Inflammatory macrophage treated with lipopolysaccharide for 1 hour (primary cell): ENCODE measurements around the gene CDRT15L2.
"Not testable (repeated sequence)": the region's sequence is repeated elsewhere in the genome, so short reads cannot be mapped to it uniquely, and the experiment has no call there.

Experiments
- DNase-seq, 2 donors: peaks; one replicate each; pipeline ENCODE4 v3.0.0-alpha.2; 2020 to 2022

CDRT15L2 gene

DNA sequence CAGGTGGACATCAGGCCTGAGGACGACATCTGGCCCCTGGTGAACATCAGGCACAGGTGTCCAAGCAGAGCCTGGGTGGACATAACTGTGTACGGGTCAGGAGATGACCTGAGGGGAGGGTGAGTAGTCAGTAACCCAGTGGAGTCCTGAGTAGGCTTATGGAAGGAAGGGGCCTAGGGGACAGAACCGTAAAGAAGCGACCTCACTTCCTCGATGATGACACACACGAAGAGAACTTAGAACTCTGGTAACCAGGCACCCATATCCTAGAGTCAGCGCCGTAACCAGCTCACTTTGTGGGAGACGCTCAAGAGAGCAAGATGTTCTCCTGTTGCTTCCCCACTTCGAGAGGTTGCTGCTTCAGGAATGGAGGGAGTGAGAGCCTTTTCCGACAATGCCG lies at the start of gene CDRT15L2:
Gene CDRT15L2, plus strand, starts transcription at position 301 of the 400 bp plus-strand sequence. Its CDS starts 20 bp downstream, at position 321.
- not testable (repeated sequence) for DNase-seq

- DNase-seq: not testable (repeated sequence)
Measured at GRCh38 chr17:20530104-20530503, 49.4 kb upstream of the CDRT15L2 start.

DNA sequence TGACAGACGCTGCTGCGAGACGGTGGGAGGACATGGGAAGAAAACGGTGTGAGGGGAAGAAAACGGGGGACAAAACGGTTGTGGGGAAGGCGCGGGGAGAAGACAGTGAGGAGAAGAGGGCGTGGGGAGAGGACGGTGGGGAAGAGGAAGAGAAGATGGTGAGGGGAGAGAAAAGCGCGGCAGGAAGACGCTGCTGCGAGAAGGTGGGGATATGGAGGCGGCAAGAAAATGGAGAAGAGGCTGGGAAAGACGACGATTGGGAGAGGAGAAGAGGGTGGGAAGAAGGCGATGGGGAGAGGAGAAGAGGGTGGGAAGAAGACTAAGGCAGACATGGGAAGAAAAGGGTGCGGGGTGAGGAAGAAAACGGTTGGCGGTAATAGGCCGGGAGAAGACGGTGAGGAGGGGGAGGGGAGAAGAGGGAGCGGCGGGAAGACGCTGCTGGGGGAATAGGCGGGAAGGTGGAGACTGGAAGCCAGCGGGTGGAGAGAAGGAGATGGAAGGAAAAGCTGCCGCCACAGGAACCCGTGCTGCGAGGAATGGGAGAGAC lies 46.9 kb upstream of the CDRT15L2 start:
- not testable (repeated sequence) for DNase-seq

- DNase-seq: not testable (repeated sequence)
Measured at GRCh38 chr17:20533206-20533605, 46.3 kb upstream of the CDRT15L2 start.

DNA sequence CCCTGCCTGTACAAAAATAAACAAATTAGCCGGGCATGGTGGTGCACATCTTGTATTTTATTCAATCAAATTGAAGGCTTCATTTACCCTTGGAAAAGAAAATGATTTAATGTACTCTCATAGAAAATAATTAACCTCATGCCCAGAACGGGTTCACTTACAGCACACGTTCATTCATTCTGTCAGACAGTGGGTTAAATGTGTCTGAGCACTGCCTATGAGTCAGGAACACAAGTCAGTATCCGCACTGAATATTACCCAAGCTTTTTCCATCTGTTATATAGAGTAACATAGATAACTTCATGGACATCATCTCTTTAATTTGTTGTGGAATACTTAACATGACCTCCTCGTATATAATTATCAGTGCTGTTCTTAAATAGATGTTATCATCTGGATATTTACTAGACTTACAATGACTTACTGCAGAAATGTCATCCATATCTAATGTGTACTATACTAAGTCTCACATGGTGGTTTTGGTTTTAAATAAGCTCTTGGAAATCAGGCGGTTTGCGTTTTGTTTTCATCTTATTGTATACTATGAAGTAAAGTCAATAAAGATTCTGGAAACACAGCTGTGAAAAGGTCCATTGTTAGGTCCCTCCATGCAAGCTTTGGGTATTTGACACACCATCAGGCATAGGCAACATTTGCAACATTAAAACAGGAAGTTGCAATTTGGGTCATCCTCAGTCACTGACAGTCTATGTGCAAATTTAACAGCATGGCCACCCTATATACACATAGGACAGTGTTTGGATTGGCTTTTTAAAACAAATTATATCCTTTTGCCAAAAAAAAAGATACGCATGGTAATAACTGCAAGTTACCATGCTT lies 44.6 kb upstream of the CDRT15L2 start:
- peak; percentile 27 to 30 for DNase-seq

DNA sequence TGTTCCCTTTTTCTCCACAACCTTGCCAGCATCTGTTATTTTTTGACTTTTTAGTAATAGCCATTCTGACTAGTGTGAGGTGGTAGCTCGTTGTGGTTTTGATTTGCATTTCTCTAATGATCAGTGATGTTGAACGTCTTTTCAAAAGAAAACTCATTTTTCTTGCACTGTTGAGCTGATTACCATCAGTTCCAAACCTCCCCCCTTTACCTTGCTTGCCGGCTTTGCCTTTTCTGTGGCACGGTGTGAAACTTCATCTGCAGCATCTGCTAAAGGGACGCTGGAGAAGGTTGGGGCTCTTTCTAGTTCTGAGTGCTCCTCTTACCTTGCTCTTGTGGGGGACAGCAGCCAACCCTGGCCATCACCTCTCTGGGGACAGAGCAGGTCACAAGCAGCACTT lies 39.1 kb upstream of the CDRT15L2 start:
- not testable (repeated sequence) for DNase-seq

DNA sequence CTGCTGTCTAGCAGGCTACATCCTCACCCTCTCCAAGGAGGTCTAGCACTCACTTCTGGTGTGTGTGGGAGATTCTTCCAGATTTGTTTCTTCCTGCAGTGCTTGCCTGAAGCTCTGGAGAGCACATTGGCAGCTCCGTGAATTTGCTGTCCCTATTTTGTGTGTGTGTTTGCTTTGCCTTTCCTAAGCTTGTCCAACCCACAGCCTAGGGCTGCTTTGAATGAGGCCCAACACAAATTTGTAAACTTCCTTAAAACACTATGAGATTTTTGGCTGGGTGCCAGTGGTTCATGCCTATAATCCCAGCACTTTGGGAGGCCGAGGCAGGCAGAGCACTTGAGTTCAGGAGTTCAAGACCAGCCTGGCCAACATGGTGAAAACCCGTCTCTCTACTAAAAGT lies 38.7 kb upstream of the CDRT15L2 start:
- peak in 1 of 2 donors; percentile 13 for DNase-seq

DNA sequence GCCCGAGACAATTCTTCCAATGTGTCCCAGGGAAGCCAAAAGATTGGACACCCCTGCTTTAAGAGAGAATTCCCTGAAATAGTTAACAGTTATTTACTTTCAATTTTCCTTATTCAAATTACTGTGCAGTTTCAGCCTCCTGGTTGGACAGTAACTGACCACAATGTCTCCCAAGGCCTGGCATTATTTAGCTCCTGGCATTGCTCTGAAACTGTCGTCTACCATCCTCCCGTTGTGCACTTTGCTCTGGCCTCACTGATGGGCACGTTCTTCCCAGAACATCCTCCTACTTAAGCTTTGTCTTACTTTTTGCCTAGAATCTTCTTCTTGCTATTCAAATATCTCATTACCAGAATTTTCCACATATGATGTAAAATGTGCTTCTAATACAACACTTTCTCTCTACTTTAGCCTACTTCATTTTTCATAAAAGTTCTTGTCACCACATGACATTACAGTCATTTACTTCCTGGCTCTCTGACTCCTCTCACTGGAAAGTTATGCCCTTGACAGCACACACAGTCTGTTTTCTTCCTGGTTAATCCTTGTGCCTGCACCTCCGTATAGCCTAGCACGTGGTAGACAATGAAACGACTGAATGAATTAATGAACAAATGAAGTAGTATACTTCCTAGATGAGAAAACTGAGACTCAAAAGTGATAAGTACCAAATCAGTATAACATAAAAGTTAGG lies 37.5 kb upstream of the CDRT15L2 start:
- DNase-seq: peak in 1 of 2 donors; percentile 41

- DNase-seq: not testable (repeated sequence)
Measured at GRCh38 chr17:20547923-20548322, 31.6 kb upstream of the CDRT15L2 start.

- DNase-seq: not testable (repeated sequence)
Measured at GRCh38 chr17:20552920-20553319, 26.6 kb upstream of the CDRT15L2 start.

- not testable (repeated sequence) for DNase-seq
Measured at GRCh38 chr17:20554728-20555127, 24.8 kb upstream of the CDRT15L2 start.

DNA sequence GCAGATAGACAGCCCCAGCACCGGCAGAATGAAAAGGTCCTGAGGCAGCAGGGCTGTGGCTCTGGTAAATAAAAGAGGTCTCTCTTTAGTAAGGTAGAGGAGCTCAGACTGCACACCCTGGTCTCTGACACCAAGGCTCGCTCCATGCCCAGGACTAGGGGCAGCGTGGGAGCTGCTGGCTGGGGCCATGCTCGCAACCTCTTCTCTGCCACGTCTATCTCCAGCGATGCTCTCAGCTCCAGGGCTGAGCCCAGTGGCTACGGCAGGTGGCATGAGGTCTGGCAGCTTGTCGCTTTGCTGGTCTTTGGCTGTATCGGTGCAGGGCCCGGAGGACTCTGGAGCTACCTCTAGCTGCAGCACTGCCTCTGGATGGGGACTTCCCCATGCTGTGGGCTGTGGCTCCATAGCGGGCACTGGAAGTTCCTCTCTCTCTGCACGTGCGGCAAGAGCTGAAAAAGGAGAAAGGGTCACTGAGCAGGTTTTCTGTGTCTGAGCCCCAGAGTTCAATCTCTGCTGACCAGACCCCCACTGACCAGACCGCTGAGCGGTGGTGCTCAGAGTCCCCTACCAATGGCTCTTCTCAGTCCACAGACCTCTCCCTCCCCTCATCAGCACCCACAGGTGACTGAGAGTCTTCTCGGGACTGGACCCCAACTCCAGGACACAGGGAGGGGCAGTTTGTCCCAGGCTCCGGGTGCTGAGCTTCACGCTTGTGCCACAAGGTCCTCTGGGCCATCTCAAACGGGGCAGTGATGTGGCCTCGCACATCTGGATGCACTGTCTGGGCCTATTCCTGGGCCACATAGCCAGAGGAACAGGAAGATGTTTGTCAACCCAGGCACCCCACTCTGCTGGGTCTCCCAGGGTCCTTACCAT lies 24.2 kb upstream of the CDRT15L2 start:
- not testable (repeated sequence) for DNase-seq

- not testable (repeated sequence) for DNase-seq
Measured at GRCh38 chr17:20558096-20558495, 21.4 kb upstream of the CDRT15L2 start.

DNA sequence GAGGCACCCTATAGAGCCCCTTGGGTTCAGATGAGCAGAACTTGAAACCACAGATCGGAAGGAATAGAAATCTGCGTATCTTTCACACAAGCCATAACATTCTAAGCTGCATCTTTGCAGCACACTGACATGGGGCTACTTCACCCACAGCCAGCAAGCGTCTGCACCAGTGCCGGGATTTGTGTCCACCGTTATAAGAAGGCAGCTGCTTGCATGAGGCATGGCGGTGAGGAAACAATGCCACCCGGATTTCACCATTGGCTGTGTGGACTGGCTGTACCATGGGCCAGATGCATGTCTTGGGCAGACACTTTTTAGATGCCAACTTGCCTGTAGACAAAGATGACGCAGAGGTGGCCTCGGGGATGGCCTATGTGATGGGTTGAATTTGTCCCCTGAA lies 20.5 kb upstream of the CDRT15L2 start:
- not testable (repeated sequence) for DNase-seq

- no peak for DNase-seq
Measured at GRCh38 chr17:20562587-20562986, 16.9 kb upstream of the CDRT15L2 start.

GRCh38 chr17:20565245-20565644 lies 14.3 kb upstream of the CDRT15L2 start:
- not testable (repeated sequence) for DNase-seq

DNA sequence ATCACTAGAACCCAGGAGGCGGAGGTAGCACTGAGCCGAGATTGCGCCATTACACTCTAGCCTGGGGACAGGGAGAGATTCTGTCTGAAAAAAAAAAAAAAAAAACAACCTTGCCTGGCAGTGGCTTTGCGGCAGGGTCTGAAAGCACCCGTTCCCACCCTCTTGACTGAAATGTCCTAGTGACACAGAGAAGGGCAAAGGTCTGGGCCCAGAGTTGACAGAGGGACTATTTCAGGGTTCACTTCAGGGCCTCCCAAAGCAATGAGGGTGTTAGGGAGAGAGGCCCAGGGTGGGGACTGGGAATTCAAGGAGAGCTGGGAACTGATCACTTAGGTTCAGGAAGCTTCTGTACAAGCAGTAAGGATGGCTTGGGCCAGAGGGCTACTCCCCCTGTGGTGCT lies 13.8 kb upstream of the CDRT15L2 start:
- DNase-seq: no peak

DNA sequence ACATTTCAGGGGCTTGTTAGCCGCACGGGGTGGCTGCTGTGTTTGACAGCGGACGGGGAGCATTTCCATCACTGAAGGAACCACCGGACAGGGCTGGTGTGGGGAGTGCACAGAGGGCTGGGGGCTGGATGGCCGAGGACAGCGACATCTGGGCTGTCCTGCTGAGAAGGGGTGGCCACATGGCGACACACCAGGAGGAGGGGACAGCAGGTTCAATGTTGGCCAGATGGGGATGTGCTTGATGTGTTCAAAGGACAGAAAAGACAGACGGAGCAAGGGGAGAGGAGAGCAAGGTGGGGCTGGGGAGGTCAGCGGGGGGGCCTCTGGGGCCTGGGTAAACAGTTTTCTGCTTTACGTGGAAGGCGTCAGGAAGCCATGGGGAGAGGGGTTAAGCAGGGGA lies 12.8 kb upstream of the CDRT15L2 start:
- not testable (repeated sequence) for DNase-seq

DNA sequence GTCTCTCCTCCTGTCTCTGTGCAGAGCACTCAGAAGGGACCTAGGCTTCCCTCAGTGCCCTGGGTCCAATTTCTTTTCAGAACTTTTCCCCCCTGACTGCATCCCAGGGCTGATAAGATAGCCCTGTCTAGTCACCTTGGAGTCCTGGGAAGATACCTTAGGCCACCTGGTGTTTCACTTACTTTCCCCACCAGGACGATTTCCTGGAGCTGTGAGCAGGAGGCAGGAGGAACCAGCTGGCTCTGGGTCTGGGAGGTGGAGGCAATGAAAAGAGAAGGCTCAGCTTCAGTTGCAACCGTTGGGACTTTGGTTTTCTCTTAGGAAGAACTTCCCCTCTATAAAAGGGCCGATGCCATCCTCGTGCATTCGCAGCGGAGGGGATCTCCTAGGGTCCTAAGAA lies 12.1 kb upstream of the CDRT15L2 start:
- DNase-seq: not testable (repeated sequence)

GRCh38 chr17:20568604-20569003 lies 10.9 kb upstream of the CDRT15L2 start:
- DNase-seq: not testable (repeated sequence)

- not testable (repeated sequence) for DNase-seq
Measured at GRCh38 chr17:20571653-20572052, 7.9 kb upstream of the CDRT15L2 start.

DNA sequence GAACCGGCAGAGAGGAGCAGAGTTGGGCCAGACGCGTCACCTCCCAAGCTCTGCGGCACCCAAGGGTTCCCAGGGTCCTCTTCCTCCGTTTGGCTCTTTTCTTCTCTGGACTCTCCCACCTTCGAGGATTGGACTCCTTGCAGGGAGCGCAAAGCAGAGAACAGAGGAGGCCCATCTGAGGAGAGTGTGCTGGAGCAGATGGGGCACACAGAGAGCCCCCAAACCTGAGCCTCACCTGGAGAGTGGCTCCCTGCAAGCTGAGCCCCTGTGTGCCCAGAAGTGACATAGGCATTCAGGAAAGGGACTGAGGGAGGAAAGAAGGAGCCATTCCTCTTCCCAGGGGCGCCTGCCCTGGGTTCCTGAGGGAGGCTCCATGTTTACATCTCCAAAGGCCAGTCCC lies 6.3 kb upstream of the CDRT15L2 start:
- not testable (repeated sequence) for DNase-seq

GRCh38 chr17:20575071-20575470 lies 4.5 kb upstream of the CDRT15L2 start:
- DNase-seq: not testable (repeated sequence)
